AG04449 (cell line): Measurements from ENCODE around the gene FANCD2.
"Not testable (repeated sequence)": the region's sequence is repeated elsewhere in the genome, so short reads cannot be mapped to it uniquely, and the experiment has no call there.

Experiments used
- CTCF ChIA-PET: fragments of 350-600 bp; formaldehyde crosslinking; extraction: SDS; loops from one replicate; lab custom pipeline; 2021; ENCODE audit warnings: antibody characterized with exemption; lab: Yijun Ruan, JAX
- POLR2A ChIA-PET: fragments of 400-600, 350-600 bp; formaldehyde crosslinking; extraction: SDS; loops from one replicate; lab custom pipeline; 2020; ENCODE audit warnings: antibody characterized with exemption, inconsistent platforms; lab: Yijun Ruan, JAX
- DNase-seq: peaks from one replicate; pipeline ENCODE4 v3.0.0-alpha.2; 2010; ENCODE audit warnings: low read depth, low spot score
- H3K4me3 ChIP-seq: 2 replicates; pipeline ENCODE4 v1.5.1; 2011; ENCODE audit warnings: low read depth, mild to moderate bottlenecking, control low read depth, low read length
- TF ChIP-seq, protein P1 (sequence below): IDR thresholded peaks from one replicate; pipeline ENCODE4 v1.5.1; 2011; ENCODE audit warnings: mild to moderate bottlenecking, moderate library complexity, low read length, control low read depth, inconsistent platforms; ENCODE audit not compliant: insufficient read depth; ENCODE audit errors: missing control alignments

Gene FANCD2

DNA sequence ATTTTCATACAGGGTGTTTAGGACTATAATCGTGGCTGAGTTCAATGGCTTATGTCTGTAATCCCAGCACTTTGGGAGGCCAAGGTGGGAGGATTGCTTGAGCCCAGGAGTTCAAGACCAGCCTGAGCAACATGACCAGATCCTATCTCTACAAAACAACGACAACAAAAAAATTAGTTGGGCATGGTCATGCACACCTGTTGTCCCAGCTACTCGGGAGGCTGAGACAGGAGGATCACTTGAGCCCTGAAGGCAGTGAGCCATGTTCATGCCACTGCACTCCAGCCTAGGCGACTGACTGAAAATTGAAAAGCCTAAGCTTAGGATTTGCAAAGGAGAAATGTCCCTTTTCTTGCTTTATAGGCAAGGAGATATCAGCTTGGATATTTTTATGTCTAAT, 90.7 kb downstream of the FANCD2 start:
- TF ChIP-seq, protein P1, sequence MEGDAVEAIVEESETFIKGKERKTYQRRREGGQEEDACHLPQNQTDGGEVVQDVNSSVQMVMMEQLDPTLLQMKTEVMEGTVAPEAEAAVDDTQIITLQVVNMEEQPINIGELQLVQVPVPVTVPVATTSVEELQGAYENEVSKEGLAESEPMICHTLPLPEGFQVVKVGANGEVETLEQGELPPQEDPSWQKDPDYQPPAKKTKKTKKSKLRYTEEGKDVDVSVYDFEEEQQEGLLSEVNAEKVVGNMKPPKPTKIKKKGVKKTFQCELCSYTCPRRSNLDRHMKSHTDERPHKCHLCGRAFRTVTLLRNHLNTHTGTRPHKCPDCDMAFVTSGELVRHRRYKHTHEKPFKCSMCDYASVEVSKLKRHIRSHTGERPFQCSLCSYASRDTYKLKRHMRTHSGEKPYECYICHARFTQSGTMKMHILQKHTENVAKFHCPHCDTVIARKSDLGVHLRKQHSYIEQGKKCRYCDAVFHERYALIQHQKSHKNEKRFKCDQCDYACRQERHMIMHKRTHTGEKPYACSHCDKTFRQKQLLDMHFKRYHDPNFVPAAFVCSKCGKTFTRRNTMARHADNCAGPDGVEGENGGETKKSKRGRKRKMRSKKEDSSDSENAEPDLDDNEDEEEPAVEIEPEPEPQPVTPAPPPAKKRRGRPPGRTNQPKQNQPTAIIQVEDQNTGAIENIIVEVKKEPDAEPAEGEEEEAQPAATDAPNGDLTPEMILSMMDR, result no peak
- ChIA-PET POLR2A (no interaction called here), CTCF (interaction anchor here (0.8 to 1.8 kb wide), 4 partner anchors 10 to 622 kb away, joined by 3 to 7 read pairs (median 4); no protein-coding TSS in a partner anchor)
- H3K4me3 ChIP-seq, result peak overlapping the region; percentile 98
- DNase-seq, result no peak

DNA sequence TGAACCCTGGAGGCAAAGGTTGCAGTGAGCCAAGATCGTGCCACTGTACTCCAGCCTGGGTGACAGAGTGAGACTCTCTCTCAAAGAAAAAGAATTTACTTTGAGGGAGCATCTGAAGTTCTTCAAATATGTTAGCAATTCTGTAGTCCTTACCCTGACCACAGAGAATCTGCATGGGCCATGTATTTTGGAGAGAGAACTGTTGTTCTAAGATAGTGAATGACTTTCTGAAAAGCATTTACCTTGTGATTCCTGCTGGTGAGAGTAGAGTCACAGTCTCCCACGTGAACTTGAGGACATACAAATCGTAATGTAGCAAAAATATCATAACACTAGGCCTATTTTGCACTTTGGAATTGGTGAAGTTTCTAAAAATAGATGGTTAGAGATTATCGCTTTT, 93.1 kb downstream of the FANCD2 start:
- H3K4me3 ChIP-seq, result no peak overlapping the region
- DNase-seq, result no peak
- TF ChIP-seq, protein P1, result no peak
- POLR2A ChIA-PET, result no interaction called here
- CTCF ChIA-PET, result interaction anchor here (1.3 kb wide), 1 partner anchor 187 kb away, joined by 4 read pairs; no protein-coding TSS in a partner anchor

DNA sequence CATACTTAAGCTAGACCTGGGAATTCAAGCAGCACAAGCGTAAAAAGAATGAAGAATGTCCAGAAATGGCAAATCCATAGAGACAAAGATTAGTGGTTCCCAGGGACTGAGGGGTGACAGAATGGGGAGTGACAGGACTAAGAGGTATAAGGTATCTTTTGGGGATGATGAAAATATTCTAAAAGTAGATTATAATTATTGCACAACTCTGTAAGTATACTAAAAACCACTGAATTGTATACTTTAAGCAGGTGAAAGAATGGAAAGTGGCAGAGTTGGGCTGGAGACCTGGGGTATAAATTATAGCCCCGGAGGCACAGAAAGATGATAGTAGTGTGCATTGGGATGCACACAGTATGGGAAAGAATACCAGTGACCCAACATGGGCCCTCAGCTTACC, 94.8 kb downstream of the FANCD2 start:
- no peak overlapping the region for H3K4me3 ChIP-seq
- CTCF ChIA-PET, result no interaction called here
- POLR2A ChIA-PET, result no interaction called here
- TF ChIP-seq, protein P1, result no peak
- no peak for DNase-seq

DNA sequence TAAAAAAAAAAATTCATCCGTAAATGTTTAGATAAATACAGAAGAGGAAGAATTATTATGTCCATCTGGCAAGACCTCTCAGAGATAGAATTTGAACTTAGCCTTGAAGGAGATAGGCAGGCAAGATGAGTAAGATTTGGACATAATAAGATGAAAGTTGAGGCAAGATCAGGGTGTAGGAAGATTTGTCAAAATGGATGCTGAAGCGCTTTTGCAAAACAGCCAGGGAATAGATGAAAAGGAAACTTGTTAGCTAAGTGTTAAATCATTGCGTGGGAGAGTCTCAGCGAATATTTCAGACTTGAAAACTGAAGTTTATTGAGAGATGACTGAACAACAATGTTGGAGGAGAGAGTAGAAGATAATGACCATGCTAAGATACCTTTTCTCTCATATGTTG, 96.5 kb downstream of the FANCD2 start:
- H3K4me3 ChIP-seq, result no peak overlapping the region
- ChIA-PET POLR2A (no interaction called here), CTCF (no interaction called here)
- TF ChIP-seq, protein P1, result no peak
- no peak for DNase-seq

DNA sequence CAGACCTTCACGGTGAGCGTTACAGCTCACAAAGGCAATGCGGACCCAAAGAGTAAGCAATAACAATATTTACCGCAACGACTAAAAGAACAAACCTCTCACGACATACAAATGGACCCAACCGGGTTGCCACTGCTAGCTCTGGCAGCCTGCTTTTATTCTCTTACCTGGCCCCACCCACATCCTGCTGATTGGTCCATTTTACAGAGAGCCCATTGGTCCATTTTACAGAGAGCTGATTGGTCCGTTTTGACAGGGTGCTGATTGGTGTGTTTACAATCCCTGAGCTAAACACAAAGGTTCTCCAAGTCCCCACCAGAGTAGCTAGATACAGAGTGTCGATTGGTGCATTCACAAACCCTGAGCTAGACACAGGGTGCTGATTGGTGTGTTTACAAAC, 109.6 kb downstream of the FANCD2 start:
- POLR2A ChIA-PET, result interaction anchor here (1.4 kb wide), 1 partner anchor 10 kb away, joined by 4 read pairs; no protein-coding TSS in a partner anchor
- not testable (repeated sequence) for H3K4me3 ChIP-seq, DNase-seq
- CTCF ChIA-PET, result interaction anchor here (0.8 kb wide), 1 partner anchor 88 kb away, joined by 3 read pairs; no protein-coding TSS in a partner anchor

DNA sequence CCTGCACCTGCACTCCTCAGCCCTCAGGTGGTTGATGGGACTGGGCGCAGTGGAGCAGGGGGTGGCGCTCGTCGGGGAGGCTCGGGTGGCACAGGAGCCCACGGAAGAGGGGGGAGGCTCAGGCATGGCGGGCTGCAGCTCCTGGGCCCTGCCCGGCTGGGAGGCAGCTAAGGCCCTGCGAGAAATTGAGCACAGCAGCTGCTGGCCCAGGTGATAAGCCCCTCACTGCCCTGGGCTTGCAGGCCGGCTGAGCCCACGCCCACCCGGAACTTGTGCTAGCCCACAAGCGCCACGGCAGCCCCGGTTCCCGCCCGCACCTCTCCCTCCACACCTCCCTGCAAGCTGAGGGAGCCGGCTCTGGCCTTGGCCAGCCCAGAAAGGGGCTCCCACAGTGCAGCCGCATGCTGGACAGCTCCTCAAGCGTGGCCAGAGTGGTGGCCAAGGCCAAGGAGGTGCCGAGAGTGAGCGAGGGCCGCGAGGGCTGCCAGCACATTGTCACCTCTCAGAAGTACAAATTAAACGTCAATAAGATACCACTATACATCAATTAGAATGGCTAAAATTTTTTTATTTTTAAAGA, 110.3 kb downstream of the FANCD2 start:
- TF ChIP-seq, protein P1, result no peak
- no peak overlapping the region for H3K4me3 ChIP-seq
- POLR2A ChIA-PET, result no interaction called here
- CTCF ChIA-PET, result no interaction called here
- no peak for DNase-seq

DNA sequence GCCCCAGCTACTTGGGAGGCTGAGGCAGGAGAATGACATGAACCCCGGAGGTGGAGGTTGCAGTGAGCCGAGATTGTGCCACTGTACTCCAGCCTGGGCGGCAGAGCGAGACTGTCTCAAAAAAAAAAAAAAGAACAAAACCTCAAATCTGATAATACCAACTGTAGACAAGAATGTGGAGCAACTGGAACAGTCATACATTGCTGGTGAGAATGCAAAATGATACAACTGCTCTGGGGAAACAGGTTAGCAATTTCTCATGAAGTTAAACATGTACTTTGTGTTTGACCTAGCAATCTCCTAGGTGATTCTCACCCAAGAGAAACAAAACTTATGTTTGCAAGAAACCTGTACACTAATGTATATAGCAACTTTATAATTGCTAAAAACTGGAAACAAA, 110.9 kb downstream of the FANCD2 start:
- CTCF ChIA-PET, result no interaction called here
- no peak for DNase-seq

More for the DNA sequence above, 110.9 kb downstream of the FANCD2 start:
- TF ChIP-seq, protein P1, result no peak
- H3K4me3 ChIP-seq, result no peak overlapping the region
- POLR2A ChIA-PET, result no interaction called here
